GM21723 (cell line): ENCODE data around the gene PXMP4.
"Not testable (repeated sequence)": the region's sequence is repeated elsewhere in the genome, so short reads cannot be mapped to it uniquely, and the experiment has no call there.

Source experiments
- ATAC-seq: cut with Tn5 transposase; IDR thresholded peaks from one replicate; pipeline ENCODE4 v1.9.1; 2021; ENCODE audit warnings: mild to moderate bottlenecking, moderate library complexity; ENCODE audit not compliant: unreplicated experiment

The PXMP4 gene

GRCh38 chr20:33719989-33720709 is at the start of gene PXMP4:
TSS of gene PXMP4 (minus strand) at chr20:33720310. CDS start at chr20:33720207, 103 bp downstream.
- ATAC-seq = peak; percentile 94

GRCh38 chr20:33769043-33769442 is 48.9 kb upstream of the PXMP4 start:
- no peak for ATAC-seq

- no peak for ATAC-seq
Measured at GRCh38 chr20:33767777-33768138, 47.6 kb upstream of the PXMP4 start.

GRCh38 chr20:33766686-33767085 is 46.6 kb upstream of the PXMP4 start:
- no peak for ATAC-seq

- ATAC-seq = no peak
Measured at GRCh38 chr20:33765592-33765991, 45.5 kb upstream of the PXMP4 start.

- no peak for ATAC-seq
Measured at GRCh38 chr20:33765099-33765498, 45.0 kb upstream of the PXMP4 start.

- ATAC-seq = no peak
Measured at GRCh38 chr20:33761698-33762250, 41.7 kb upstream of the PXMP4 start.

GRCh38 chr20:33757458-33757857 is 37.3 kb upstream of the PXMP4 start:
- ATAC-seq = no peak

- ATAC-seq = no peak
Measured at GRCh38 chr20:33757046-33757445, 36.9 kb upstream of the PXMP4 start.

GRCh38 chr20:33755936-33756490 is 35.9 kb upstream of the PXMP4 start:
- ATAC-seq = not testable (repeated sequence)

- no peak for ATAC-seq
Measured at GRCh38 chr20:33753763-33754162, 33.7 kb upstream of the PXMP4 start.

- ATAC-seq = no peak
Measured at GRCh38 chr20:33753143-33753542, 33.0 kb upstream of the PXMP4 start.

- no peak for ATAC-seq
Measured at GRCh38 chr20:33751775-33752174, 31.7 kb upstream of the PXMP4 start.

GRCh38 chr20:33746325-33746998 is 26.4 kb upstream of the PXMP4 start:
- no peak for ATAC-seq

GRCh38 chr20:33744773-33745385 is 24.8 kb upstream of the PXMP4 start:
- ATAC-seq = no peak

GRCh38 chr20:33744181-33744580 is 24.1 kb upstream of the PXMP4 start:
- no peak for ATAC-seq

GRCh38 chr20:33740189-33740588 is 20.1 kb upstream of the PXMP4 start:
- no peak for ATAC-seq

GRCh38 chr20:33739493-33739892 is 19.4 kb upstream of the PXMP4 start:
- no peak for ATAC-seq

- no peak for ATAC-seq
Measured at GRCh38 chr20:33736962-33737361, 16.9 kb upstream of the PXMP4 start.

GRCh38 chr20:33733654-33734576 is 13.8 kb upstream of the PXMP4 start:
- no peak for ATAC-seq
